H9 (cell line): ENCODE results near the gene NSMF. TPM values are rescaled to one million over a fixed set of nuclear protein-coding genes. Genes with fewer than 3 reads are reported as not detected.

Experiments used
- DNase-seq: peaks from one replicate; pipeline ENCODE4 v3.0.0-alpha.2; 2017
- H2AFZ ChIP-seq: one replicate; pipeline ENCODE4 v1.6.1; 2013; ENCODE audit warnings: mild to moderate bottlenecking, low read length, control low read depth, moderate library complexity
- H2AK5ac ChIP-seq: 2 replicates; pipeline ENCODE4 v1.6.1; 2013; ENCODE audit warnings: low read length, control low read depth, mixed read lengths; ENCODE audit not compliant: insufficient read length
- H2BK120ac ChIP-seq: one replicate; pipeline ENCODE4 v1.6.1; 2013; ENCODE audit warnings: low read depth, mild to moderate bottlenecking, low read length, control low read depth, inconsistent platforms; ENCODE audit not compliant: poor library complexity, severe bottlenecking
- H2BK12ac ChIP-seq: 2 replicates; pipeline ENCODE4 v1.6.1; 2013; ENCODE audit warnings: low read length, control low read depth, mixed read lengths, low read depth; ENCODE audit not compliant: insufficient read length
- H2BK15ac ChIP-seq: 2 replicates; pipeline ENCODE4 v1.6.1; 2013; ENCODE audit warnings: low read depth, low read length, control low read depth
- H2BK20ac ChIP-seq: one replicate; pipeline ENCODE4 v1.6.1; 2013; ENCODE audit warnings: low read depth, mild to moderate bottlenecking, low read length, control low read depth, inconsistent platforms; ENCODE audit not compliant: poor library complexity, severe bottlenecking
- H2BK5ac ChIP-seq: 2 replicates; pipeline ENCODE4 v1.6.1; 2013; ENCODE audit warnings: low read length, control low read depth, mixed read lengths; ENCODE audit not compliant: insufficient read length
- H3K14ac ChIP-seq: 2 replicates; pipeline ENCODE4 v1.6.1; 2013; ENCODE audit warnings: low read length, control low read depth; ENCODE audit not compliant: insufficient read depth
- H3K18ac ChIP-seq: 2 replicates; pipeline ENCODE4 v1.6.1; 2013; ENCODE audit warnings: low read depth, mild to moderate bottlenecking, mixed read lengths, low read length, control low read depth; ENCODE audit not compliant: insufficient read length
- H3K23ac ChIP-seq: 2 replicates; pipeline ENCODE4 v1.6.1; 2013; ENCODE audit warnings: low read length, control low read depth, mixed read lengths, low read depth; ENCODE audit not compliant: insufficient read length
- H3K23me2 ChIP-seq: 2 replicates; pipeline ENCODE4 v1.6.1; 2013; ENCODE audit warnings: low read depth, mild to moderate bottlenecking, mixed read lengths, low read length, control low read depth; ENCODE audit not compliant: insufficient read length, poor library complexity, severe bottlenecking
- H3K27ac ChIP-seq: 2 replicates; pipeline ENCODE4 v1.5.1; 2013; ENCODE audit warnings: low read length, control low read depth, mixed read lengths, low read depth; ENCODE audit not compliant: insufficient read length
- H3K27me3 ChIP-seq: 2 replicates; pipeline ENCODE4 v1.6.1; 2013; ENCODE audit warnings: low read length, control low read depth, inconsistent platforms; ENCODE audit not compliant: insufficient read depth
- H3K4ac ChIP-seq: 2 replicates; pipeline ENCODE4 v1.6.1; 2013; ENCODE audit warnings: low read depth, mild to moderate bottlenecking, control low read depth, inconsistent platforms, low read length, moderate library complexity
- H3K4me1 ChIP-seq: 2 replicates; pipeline ENCODE4 v1.6.1; 2013; ENCODE audit warnings: low read length, control low read depth, inconsistent platforms; ENCODE audit not compliant: insufficient read depth
- H3K4me2 ChIP-seq: 2 replicates; pipeline ENCODE4 v1.6.1; 2013; ENCODE audit warnings: low read length, control low read depth, mixed read lengths; ENCODE audit not compliant: insufficient read length, insufficient read depth
- H3K56ac ChIP-seq: 2 replicates; pipeline ENCODE4 v1.6.1; 2013; ENCODE audit warnings: low read depth, mild to moderate bottlenecking, mixed read lengths, low read length, control low read depth; ENCODE audit not compliant: insufficient read length
- H3K79me1 ChIP-seq: 2 replicates; pipeline ENCODE4 v1.6.1; 2013; ENCODE audit warnings: low read depth, mild to moderate bottlenecking, moderate library complexity, low read length, control low read depth, inconsistent platforms; ENCODE audit not compliant: insufficient read depth, poor library complexity, severe bottlenecking
- H3K79me2 ChIP-seq: 2 replicates; pipeline ENCODE4 v1.6.1; 2013; ENCODE audit warnings: low read length, control low read depth, inconsistent platforms; ENCODE audit not compliant: insufficient read depth
- H3K9ac ChIP-seq: 2 replicates; pipeline ENCODE4 v1.6.1; 2013; ENCODE audit warnings: low read length, control low read depth, mixed read lengths; ENCODE audit not compliant: insufficient read length; ENCODE audit errors: extremely low read depth
- H3K9me3 ChIP-seq: one replicate; pipeline ENCODE4 v1.6.1; 2013; ENCODE audit warnings: low read depth, low read length, inconsistent platforms; ENCODE audit not compliant: control insufficient read depth
- H3T11ph ChIP-seq: one replicate; pipeline ENCODE4 v1.6.1; 2013; ENCODE audit warnings: mild to moderate bottlenecking, low read length, control low read depth, inconsistent platforms
- H4K20me1 ChIP-seq: one replicate; pipeline ENCODE4 v1.6.1; 2013; ENCODE audit not compliant: control insufficient read depth, insufficient read length, insufficient read depth
- H4K5ac ChIP-seq: 2 replicates; pipeline ENCODE4 v1.6.1; 2013; ENCODE audit warnings: low read depth, mild to moderate bottlenecking, mixed read lengths, low read length, control low read depth; ENCODE audit not compliant: insufficient read length
- H4K8ac ChIP-seq: replicated peaks from 2 replicates; pipeline ENCODE4 v1.6.1; 2013; ENCODE audit warnings: low read length, control low read depth, mixed read lengths, low read depth; ENCODE audit not compliant: insufficient read length
- H4K91ac ChIP-seq: 2 replicates; pipeline ENCODE4 v1.6.1; 2013; ENCODE audit warnings: low read depth, mild to moderate bottlenecking, moderate library complexity, mixed read lengths, low read length, control low read depth; ENCODE audit not compliant: insufficient read length
- H3K27ac Mint-ChIP-seq, 3 experiments: 2 replicates in 2 of 3; 3 replicates in 1 of 3; pipeline ENCODE4 v1.8.0; 2020 to 2021; ENCODE audit warnings: mixed read lengths in 3 of 3, mild to moderate bottlenecking in 1 of 3, moderate library complexity in 1 of 3
- H3K27me3 Mint-ChIP-seq: 2 replicates; pipeline ENCODE4 v1.8.0; 2021; ENCODE audit warnings: low read depth, mild to moderate bottlenecking, moderate library complexity, mixed read lengths
- H3K36me3 Mint-ChIP-seq, 3 experiments: 2 replicates in 2 of 3; 3 replicates in 1 of 3; pipeline ENCODE4 v1.8.0; 2020 to 2021; ENCODE audit warnings: low read depth in 3 of 3, mixed read lengths in 3 of 3; ENCODE audit not compliant: insufficient read depth in 1 of 3
- H3K4me1 Mint-ChIP-seq, 2 experiments: 2 replicates each; pipeline ENCODE4 v1.8.0; 2020; ENCODE audit warnings: mixed read lengths in 2 of 2
- H3K4me3 Mint-ChIP-seq, 2 experiments: 2 replicates in 1 of 2; 3 replicates in 1 of 2; pipeline ENCODE4 v1.8.0; 2020 to 2021; ENCODE audit warnings: mild to moderate bottlenecking in 2 of 2, mixed read lengths in 2 of 2, moderate library complexity in 1 of 2
- H3K9me3 Mint-ChIP-seq, 2 experiments: 2 replicates in 1 of 2; 3 replicates in 1 of 2; pipeline ENCODE4 v1.8.0; 2020; ENCODE audit warnings: mild to moderate bottlenecking in 2 of 2, mixed read lengths in 2 of 2, moderate library complexity in 1 of 2
- WGBS: extraction: QIAGEN DNeasy Blood & Tissue Kit; methylation state at CpG from one replicate; pipeline ENCODE4 v1.1.7; 2013; ENCODE audit warnings: missing lambda C conversion rate, low lambda C conversion rate, mixed read lengths; ENCODE audit not compliant: insufficient read length; ENCODE audit errors: extremely low coverage; 5-methylcytosine and 5-hydroxymethylcytosine counted together
- total RNA-seq: library from RNA; stranded (reverse); gene quantifications from 2 replicates; pipeline ENCODE4 v1.2.1, GENCODE V29; 2021
- TF ChIP-seq, protein P1 (sequence below): fragments of 200-600 bp; sonication (generic); conservative IDR thresholded peaks from 3 replicates; pipeline ENCODE4 v1.8.0; 2021; ENCODE audit warnings: antibody characterized with exemption, mild to moderate bottlenecking

NSMF gene
- total RNA-seq, 1 experiment from 2014 or later: 46.3 TPM

GRCh38 chr9:137446851-137447471, 12.2 kb downstream of the NSMF start:
- peaks cover 3% of the 10 kb centered on the region for H4K20me1 ChIP-seq
- no peak overlapping the region for H4K5ac ChIP-seq
- H3K79me2 ChIP-seq: no peaks in the 10 kb centered on the region
- Mint-ChIP-seq H3K36me3 (peaks cover 0 to 7% (median 0%) of the 10 kb centered on the region in 3 experiments; a peak in 4 of 7 replicates), H3K4me3 (no peak overlapping the region), H3K4me1 (peaks cover 6 to 12% of the 10 kb centered on the region in 2 experiments), H3K27ac (peak overlapping the region in 1 of 3 experiments; percentile 42; a peak in 1 of 7 replicates), H3K27me3 (peaks cover 18% of the 10 kb centered on the region), H3K9me3 (0 out of 5 replicates have a peak, but pooled peaks cover 0 to under 1% of the 10 kb centered on the region in 2 experiments)
- no peak for DNase-seq
- no peak overlapping the region for H3K18ac ChIP-seq
- no peak overlapping the region for H3K4me2 ChIP-seq
- H2BK120ac ChIP-seq: no peak overlapping the region
- H2AFZ ChIP-seq: no peak overlapping the region
- H3K4me1 ChIP-seq: no peaks in the 10 kb centered on the region
- no peak overlapping the region for H3K9ac ChIP-seq
- no peak overlapping the region for H2BK5ac ChIP-seq
- H3T11ph ChIP-seq: no peak overlapping the region
- WGBS: no CpG with 5 or more reads among the region's 21 CpGs
- no peaks in the 10 kb centered on the region for H3K9me3 ChIP-seq
- H2BK15ac ChIP-seq: no peak overlapping the region
- no peak overlapping the region for H3K4ac ChIP-seq
- no peaks in the 10 kb centered on the region for H3K23me2 ChIP-seq
- no peak overlapping the region for H3K56ac ChIP-seq
- no peak overlapping the region for H3K23ac ChIP-seq
- H2AK5ac ChIP-seq: no peak overlapping the region
- H3K27ac ChIP-seq: no peak overlapping the region
- H3K14ac ChIP-seq: no peak overlapping the region
- no peak overlapping the region for H4K91ac ChIP-seq
- H2BK12ac ChIP-seq: no peak overlapping the region
- H3K79me1 ChIP-seq: no peaks in the 10 kb centered on the region
- no peaks in the 10 kb centered on the region for H3K27me3 ChIP-seq
- H4K8ac ChIP-seq: no peak overlapping the region
- TF ChIP-seq, protein P1, sequence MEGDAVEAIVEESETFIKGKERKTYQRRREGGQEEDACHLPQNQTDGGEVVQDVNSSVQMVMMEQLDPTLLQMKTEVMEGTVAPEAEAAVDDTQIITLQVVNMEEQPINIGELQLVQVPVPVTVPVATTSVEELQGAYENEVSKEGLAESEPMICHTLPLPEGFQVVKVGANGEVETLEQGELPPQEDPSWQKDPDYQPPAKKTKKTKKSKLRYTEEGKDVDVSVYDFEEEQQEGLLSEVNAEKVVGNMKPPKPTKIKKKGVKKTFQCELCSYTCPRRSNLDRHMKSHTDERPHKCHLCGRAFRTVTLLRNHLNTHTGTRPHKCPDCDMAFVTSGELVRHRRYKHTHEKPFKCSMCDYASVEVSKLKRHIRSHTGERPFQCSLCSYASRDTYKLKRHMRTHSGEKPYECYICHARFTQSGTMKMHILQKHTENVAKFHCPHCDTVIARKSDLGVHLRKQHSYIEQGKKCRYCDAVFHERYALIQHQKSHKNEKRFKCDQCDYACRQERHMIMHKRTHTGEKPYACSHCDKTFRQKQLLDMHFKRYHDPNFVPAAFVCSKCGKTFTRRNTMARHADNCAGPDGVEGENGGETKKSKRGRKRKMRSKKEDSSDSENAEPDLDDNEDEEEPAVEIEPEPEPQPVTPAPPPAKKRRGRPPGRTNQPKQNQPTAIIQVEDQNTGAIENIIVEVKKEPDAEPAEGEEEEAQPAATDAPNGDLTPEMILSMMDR: no peak
- H2BK20ac ChIP-seq: no peak overlapping the region
